ENCODE measurements around the gene GET4.
A peak's percentile ranks its signal among the peaks of the same experiment; 100 is the strongest.
"Not testable (repeated sequence)": the region's sequence is repeated elsewhere in the genome, so short reads cannot be mapped to it uniquely, and the experiment has no call there.

The GET4 gene

DNA sequence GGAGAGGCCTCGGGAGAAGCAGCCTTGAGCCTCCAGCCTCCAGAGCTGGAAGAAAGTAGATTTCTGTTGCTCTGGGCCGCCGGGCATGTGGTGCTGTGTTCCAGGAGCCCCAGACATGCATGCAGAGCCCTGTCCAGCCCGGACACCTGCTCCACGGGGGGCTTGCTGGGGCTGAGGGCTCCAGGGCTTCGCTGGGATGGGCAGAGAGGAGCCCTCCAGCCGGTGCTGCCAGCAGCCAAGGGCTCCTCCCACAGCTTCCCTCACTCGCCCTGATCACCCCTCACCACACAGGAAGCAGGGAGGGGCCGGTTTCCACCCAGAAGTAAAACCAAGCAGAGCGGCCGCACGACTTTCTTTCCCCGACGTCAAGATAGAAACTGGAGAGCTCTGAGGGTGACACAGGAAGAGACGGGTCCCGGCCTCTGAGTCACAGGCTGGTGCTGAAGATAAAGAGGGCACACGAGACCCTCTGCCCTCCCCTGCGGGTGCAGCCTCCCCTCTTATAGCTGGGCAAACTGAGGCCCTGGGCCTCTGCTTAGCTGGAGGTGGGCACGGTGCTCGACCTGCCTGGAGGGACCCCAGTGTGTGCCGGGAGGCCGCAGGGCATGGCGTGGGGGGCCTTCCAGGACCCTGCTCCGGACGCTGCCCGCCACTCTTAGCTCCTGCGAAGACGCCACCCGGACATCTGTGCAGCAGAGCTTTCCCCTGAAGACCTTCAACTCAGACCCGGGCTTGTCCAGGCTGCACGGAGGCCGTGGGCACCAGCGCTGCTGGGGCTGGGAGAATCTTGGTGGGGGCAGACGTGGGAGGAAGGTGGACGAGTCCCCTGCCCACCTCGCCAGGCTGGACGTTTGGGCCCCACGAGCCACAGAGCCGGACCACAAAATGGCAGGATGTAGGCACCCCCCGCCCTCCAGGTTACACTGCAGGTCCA, 47.0 kb downstream of the GET4 start:
- Histone ChIP-seq H3K9me3 (ENCODE audit: insufficient read depth, low read length) (no peaks in the 10 kb centered on the region), H3K9ac (ENCODE audit: low read length) (peak overlapping the region; percentile 36), H3K4me3 (ENCODE audit: low read length) (peak overlapping the region; percentile 77), H3K4me1 (ENCODE audit: low read length) (peaks cover 58% of the 10 kb centered on the region), H4K20me1 (ENCODE audit: insufficient read depth, low read length) (no peaks in the 10 kb centered on the region), H3K27ac (ENCODE audit: low read length) (peak overlapping the region; percentile 36), H3K36me3 (replicated peaks; ENCODE audit: low read depth, low read length) (no peaks in the 10 kb centered on the region), H3K4me2 (ENCODE audit: low read length) (peak overlapping the region; percentile 85), H2AFZ (ENCODE audit: low read depth, low read length) (no peak overlapping the region), H3K27me3 (ENCODE audit: low read depth, low read length) (peaks cover 41% of the 10 kb centered on the region), H3K79me2 (ENCODE audit: low read length) (no peaks in the 10 kb centered on the region)
- TF ChIP-seq, protein P1, sequence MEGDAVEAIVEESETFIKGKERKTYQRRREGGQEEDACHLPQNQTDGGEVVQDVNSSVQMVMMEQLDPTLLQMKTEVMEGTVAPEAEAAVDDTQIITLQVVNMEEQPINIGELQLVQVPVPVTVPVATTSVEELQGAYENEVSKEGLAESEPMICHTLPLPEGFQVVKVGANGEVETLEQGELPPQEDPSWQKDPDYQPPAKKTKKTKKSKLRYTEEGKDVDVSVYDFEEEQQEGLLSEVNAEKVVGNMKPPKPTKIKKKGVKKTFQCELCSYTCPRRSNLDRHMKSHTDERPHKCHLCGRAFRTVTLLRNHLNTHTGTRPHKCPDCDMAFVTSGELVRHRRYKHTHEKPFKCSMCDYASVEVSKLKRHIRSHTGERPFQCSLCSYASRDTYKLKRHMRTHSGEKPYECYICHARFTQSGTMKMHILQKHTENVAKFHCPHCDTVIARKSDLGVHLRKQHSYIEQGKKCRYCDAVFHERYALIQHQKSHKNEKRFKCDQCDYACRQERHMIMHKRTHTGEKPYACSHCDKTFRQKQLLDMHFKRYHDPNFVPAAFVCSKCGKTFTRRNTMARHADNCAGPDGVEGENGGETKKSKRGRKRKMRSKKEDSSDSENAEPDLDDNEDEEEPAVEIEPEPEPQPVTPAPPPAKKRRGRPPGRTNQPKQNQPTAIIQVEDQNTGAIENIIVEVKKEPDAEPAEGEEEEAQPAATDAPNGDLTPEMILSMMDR (IDR thresholded peaks at IDR 0.05; ENCODE audit: low read depth, low read length), result no peak
- no peak for TF ChIP-seq EZH2phosphoT487 (IDR thresholded peaks at IDR 0.05; ENCODE audit: low read depth)

DNA sequence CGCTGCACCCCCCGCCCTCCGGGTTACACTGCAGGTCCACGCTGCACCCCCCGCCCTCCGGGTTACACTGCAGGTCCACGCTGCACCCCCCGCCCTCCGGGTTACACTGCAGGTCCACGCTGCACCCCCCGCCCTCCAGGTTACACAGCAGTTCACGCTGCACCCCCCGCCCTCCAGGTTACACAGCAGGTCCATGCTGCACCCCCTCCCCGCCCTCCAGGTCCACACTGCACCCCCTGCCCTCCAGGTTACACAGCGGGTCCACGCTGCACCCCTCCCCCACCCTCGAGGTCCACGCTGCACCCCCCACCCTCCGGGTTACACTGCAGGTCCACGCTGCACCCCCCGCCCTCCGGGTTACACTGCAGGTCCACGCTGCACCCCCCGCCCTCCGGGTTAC, 47.7 kb downstream of the GET4 start:
- H3K27ac ChIP-seq (ENCODE audit: low read length); H4K20me1 ChIP-seq (ENCODE audit: insufficient read depth, low read length); H3K9me3 ChIP-seq (ENCODE audit: insufficient read depth, low read length); H2AFZ ChIP-seq (ENCODE audit: low read depth, low read length); H3K36me3 ChIP-seq (replicated peaks; ENCODE audit: low read depth, low read length); H3K79me2 ChIP-seq (ENCODE audit: low read length): not testable (repeated sequence)
- H3K4me2 ChIP-seq (ENCODE audit: low read length), result peak overlapping the region; percentile 85
- peak overlapping the region; percentile 77 for H3K4me3 ChIP-seq (ENCODE audit: low read length)
- H3K4me1 ChIP-seq (ENCODE audit: low read length), result peaks cover 58% of the 10 kb centered on the region
- peaks cover 46% of the 10 kb centered on the region for H3K27me3 ChIP-seq (ENCODE audit: low read depth, low read length)
- H3K9ac ChIP-seq (ENCODE audit: low read length), result peak overlapping the region; percentile 36; the same call in 1 of the 2 replicates

DNA sequence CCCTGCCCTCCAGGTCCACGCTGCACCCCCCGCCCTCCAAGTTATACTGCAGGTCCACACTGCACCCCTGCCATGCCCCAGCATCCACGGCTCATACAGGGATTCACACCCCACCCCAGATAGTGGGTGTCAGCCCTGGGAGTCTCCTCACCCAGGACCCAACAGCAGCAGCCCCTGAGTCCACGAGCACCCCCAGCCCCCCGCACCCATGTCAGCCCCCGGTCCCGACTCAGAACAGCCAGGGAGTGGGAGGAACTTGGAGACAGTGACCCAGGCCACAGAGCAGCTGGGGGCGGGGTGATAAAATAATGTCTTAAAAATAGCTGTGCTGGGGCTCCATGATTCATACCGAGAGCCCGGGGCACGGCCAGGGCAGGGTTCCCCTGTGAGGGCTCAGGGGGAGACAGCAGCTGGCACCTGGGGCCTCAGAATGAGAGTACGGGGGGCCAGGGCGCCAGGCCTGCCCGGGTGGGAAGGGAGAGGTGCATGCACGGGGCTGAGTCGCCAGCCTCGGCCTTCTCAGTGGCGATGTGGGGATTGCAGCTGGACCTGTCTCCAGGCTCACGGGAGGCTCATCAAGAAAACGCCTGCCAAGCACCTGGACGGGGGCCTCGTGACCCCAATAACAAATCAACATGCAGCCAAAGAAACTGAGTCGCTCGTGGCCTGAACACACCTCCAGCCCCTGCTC, 48.3 kb downstream of the GET4 start:
- TF ChIP-seq, protein P1 (IDR thresholded peaks at IDR 0.05; ENCODE audit: low read depth, low read length), result no peak
- TF ChIP-seq EZH2phosphoT487 (IDR thresholded peaks at IDR 0.05; ENCODE audit: low read depth), result no peak
- peak overlapping the region; percentile 85 for H3K4me2 ChIP-seq (ENCODE audit: low read length)
- H4K20me1 ChIP-seq (ENCODE audit: insufficient read depth, low read length), result no peaks in the 10 kb centered on the region
- 0 out of 2 replicates have a peak overlapping the region, but pooled peaks have one; percentile 39 for H3K9ac ChIP-seq (ENCODE audit: low read length)
- H3K4me1 ChIP-seq (ENCODE audit: low read length), result peaks cover 63% of the 10 kb centered on the region
- H3K36me3 ChIP-seq (replicated peaks; ENCODE audit: low read depth, low read length), result no peaks in the 10 kb centered on the region
- H2AFZ ChIP-seq (ENCODE audit: low read depth, low read length), result no peak overlapping the region
- no peaks in the 10 kb centered on the region for H3K9me3 ChIP-seq (ENCODE audit: insufficient read depth, low read length)
- no peaks in the 10 kb centered on the region for H3K79me2 ChIP-seq (ENCODE audit: low read length)
- H3K4me3 ChIP-seq (ENCODE audit: low read length), result peak overlapping the region; percentile 77
- H3K27me3 ChIP-seq (ENCODE audit: low read depth, low read length), result peaks cover 51% of the 10 kb centered on the region
- H3K27ac ChIP-seq (ENCODE audit: low read length), result no peak overlapping the region; the same call in 1 of the 2 replicates

DNA sequence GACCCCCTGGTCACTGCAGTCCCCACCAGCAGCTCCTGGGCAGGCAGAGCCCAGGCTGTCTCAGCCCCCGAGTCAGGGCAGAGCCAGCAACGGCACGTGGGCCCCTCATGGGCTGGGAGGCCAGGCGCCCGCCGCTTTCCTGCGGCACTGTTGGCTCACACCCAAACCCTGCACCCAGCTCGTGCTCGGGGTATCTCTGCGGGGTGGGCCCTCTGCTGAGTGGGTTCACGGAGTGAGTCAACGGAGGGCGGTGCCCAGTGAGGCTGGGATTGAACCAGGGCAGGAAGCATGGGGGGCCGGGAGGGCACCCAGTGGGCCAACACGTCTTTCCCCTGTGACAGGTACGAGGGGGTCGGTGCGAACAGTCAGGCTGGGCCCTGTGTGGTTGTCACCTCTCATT, 49.2 kb downstream of the GET4 start:
- Histone ChIP-seq H3K79me2 (ENCODE audit: low read length) (no peaks in the 10 kb centered on the region), H3K36me3 (replicated peaks; ENCODE audit: low read depth, low read length) (no peaks in the 10 kb centered on the region), H3K4me2 (ENCODE audit: low read length) (peak overlapping the region; percentile 85), H4K20me1 (ENCODE audit: insufficient read depth, low read length) (no peaks in the 10 kb centered on the region), H3K27me3 (ENCODE audit: low read depth, low read length) (peaks cover 51% of the 10 kb centered on the region), H3K4me1 (ENCODE audit: low read length) (peaks cover 64% of the 10 kb centered on the region), H2AFZ (ENCODE audit: low read depth, low read length) (no peak overlapping the region), H3K4me3 (ENCODE audit: low read length) (peak overlapping the region; percentile 77; the same call in 1 of the 2 replicates), H3K27ac (ENCODE audit: low read length) (no peak overlapping the region), H3K9ac (ENCODE audit: low read length) (no peak overlapping the region), H3K9me3 (ENCODE audit: insufficient read depth, low read length) (no peaks in the 10 kb centered on the region)
- no peak for TF ChIP-seq EZH2phosphoT487 (IDR thresholded peaks at IDR 0.05; ENCODE audit: low read depth)
- TF ChIP-seq, protein P1 (IDR thresholded peaks at IDR 0.05; ENCODE audit: low read depth, low read length), result no peak
